ENCODE results near the gene PDE4D. TPM values are rescaled to one million over a fixed set of nuclear protein-coding genes. Genes with fewer than 3 reads are reported as not detected.

The PDE4D gene
- total and polyA plus RNA-seq, 2 of the 4 experiments (the other 2 are of a cell fraction): 1.4 to 7.9 TPM

DNA sequence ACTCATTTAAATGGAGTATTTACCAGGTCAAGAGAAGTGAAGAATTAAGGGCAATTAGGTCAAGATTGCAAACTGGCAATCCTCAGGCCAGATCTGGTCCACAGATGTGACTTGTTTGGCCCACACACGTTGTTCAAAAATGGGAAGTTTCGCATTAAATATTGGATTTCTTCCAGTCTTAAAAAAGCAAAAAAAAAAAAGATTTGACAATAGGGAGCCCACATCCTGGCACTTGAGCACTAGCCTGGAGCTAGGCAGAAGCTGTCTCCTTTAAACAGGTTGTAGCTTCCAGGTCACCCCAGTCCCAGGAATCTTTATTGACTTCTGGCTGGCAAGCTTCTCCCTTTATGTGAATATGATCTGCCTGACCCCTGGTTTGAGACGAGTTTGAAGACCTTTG, 790.2 kb downstream of the PDE4D start:
- Histone ChIP-seq H3K14ac (replicated peaks; ENCODE audit: low read depth, low read length) (no peak overlapping the region), H4K91ac (ENCODE audit: insufficient read depth, low read depth, low read length) (no peak overlapping the region), H3K9me1 (ENCODE audit: insufficient read depth, low read length) (peaks cover 2% of the 10 kb centered on the region; the same call in 1 of the 2 replicates), H2BK20ac (ENCODE audit: low read depth, low read length) (no peak overlapping the region), H2AFZ (replicated peaks; ENCODE audit: low read length, poor library complexity) (no peak overlapping the region), H3K4ac (ENCODE audit: low read depth, low read length) (no peak overlapping the region), H2BK15ac (ENCODE audit: low read depth, low read length) (no peak overlapping the region), H3K27me3 (ENCODE audit: control insufficient read depth, insufficient read depth, low read length) (no peaks in the 10 kb centered on the region), H2AK9ac (replicated peaks; ENCODE audit: low read depth, low read length, poor library complexity) (no peak overlapping the region), H3K36me3 (ENCODE audit: control insufficient read depth, insufficient read depth, low read length) (no peaks in the 10 kb centered on the region), H2BK120ac (ENCODE audit: low read depth, low read length) (0 out of 2 replicates have a peak overlapping the region, but pooled peaks have one; percentile 19), H3K23ac (ENCODE audit: low read depth, low read length) (no peak overlapping the region), H3K4me1 (ENCODE audit: control insufficient read depth, insufficient read depth, low read length) (peaks cover 8% of the 10 kb centered on the region), H4K20me1 (ENCODE audit: insufficient read depth, low read length) (no peaks in the 10 kb centered on the region), H4K5ac (ENCODE audit: low read depth, low read length) (no peak overlapping the region), H3K4me3 (ENCODE audit: insufficient read depth, low read depth, low read length) (no peak overlapping the region), H3K18ac (ENCODE audit: low read depth, low read length) (no peak overlapping the region), H3K9ac (ENCODE audit: low read depth, low read length) (no peak overlapping the region), H3K27ac (ENCODE audit: insufficient read depth, low read length) (no peak overlapping the region), H3K79me1 (ENCODE audit: low read depth in 1 of 2, low read length in 2 of 2) (no peaks in the 10 kb centered on the region), H2AK5ac (ENCODE audit: low read depth, low read length) (no peak overlapping the region), H2BK5ac (ENCODE audit: low read depth, low read length, poor library complexity, severe bottlenecking) (no peak overlapping the region), H3K56ac (ENCODE audit: extremely low read depth, insufficient read depth, low read length) (no peak overlapping the region), H3K9me3 (ENCODE audit: control insufficient read depth, insufficient read depth, low read length) (no peaks in the 10 kb centered on the region), H3K4me2 (ENCODE audit: low read depth, low read length) (no peak overlapping the region), H4K8ac (ENCODE audit: low read depth in 2 of 2, low read length in 2 of 2) (no peak overlapping the region)
- BruUV-seq (replicated peaks): no TSS peak
- intact Hi-C loops (cut with micrococcal nuclease): no loop called here
- TF ChIP-seq RAD21 (IDR thresholded peaks at IDR 0.05; ENCODE audit: low read length): no peak
- TF ChIP-seq RFX5 (IDR thresholded peaks at IDR 0.05; ENCODE audit: low read depth, low read length): no peak
- no peak for TF ChIP-seq MAFK (IDR thresholded peaks at IDR 0.05; ENCODE audit: low read depth, low read length)
- no peak for TF ChIP-seq FOS (IDR thresholded peaks at IDR 0.05; ENCODE audit: low read depth, low read length)
- no peak for TF ChIP-seq BHLHE40 (IDR thresholded peaks at IDR 0.05; ENCODE audit: low read depth, low read length)
- no peak for TF ChIP-seq SMC3 (IDR thresholded peaks at IDR 0.05; ENCODE audit: low read depth, low read length)
- no peak for TF ChIP-seq MAZ (IDR thresholded peaks at IDR 0.05; ENCODE audit: borderline replicate concordance, low read depth, low read length)
- no peak for TF ChIP-seq CHD1 (IDR thresholded peaks at IDR 0.05; ENCODE audit: low read depth, low read length)
- TF ChIP-seq, protein P1, sequence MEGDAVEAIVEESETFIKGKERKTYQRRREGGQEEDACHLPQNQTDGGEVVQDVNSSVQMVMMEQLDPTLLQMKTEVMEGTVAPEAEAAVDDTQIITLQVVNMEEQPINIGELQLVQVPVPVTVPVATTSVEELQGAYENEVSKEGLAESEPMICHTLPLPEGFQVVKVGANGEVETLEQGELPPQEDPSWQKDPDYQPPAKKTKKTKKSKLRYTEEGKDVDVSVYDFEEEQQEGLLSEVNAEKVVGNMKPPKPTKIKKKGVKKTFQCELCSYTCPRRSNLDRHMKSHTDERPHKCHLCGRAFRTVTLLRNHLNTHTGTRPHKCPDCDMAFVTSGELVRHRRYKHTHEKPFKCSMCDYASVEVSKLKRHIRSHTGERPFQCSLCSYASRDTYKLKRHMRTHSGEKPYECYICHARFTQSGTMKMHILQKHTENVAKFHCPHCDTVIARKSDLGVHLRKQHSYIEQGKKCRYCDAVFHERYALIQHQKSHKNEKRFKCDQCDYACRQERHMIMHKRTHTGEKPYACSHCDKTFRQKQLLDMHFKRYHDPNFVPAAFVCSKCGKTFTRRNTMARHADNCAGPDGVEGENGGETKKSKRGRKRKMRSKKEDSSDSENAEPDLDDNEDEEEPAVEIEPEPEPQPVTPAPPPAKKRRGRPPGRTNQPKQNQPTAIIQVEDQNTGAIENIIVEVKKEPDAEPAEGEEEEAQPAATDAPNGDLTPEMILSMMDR (conservative IDR thresholded peaks at IDR 0.05; ENCODE audit: low read depth, low read length): no peak
- TF ChIP-seq CEBPB (IDR thresholded peaks at IDR 0.05; ENCODE audit: low read depth, low read length): no peak
- TF ChIP-seq POLR2A (IDR thresholded peaks at IDR 0.05; ENCODE audit: low read depth, low read length): no peak
- TF ChIP-seq, protein P2, sequence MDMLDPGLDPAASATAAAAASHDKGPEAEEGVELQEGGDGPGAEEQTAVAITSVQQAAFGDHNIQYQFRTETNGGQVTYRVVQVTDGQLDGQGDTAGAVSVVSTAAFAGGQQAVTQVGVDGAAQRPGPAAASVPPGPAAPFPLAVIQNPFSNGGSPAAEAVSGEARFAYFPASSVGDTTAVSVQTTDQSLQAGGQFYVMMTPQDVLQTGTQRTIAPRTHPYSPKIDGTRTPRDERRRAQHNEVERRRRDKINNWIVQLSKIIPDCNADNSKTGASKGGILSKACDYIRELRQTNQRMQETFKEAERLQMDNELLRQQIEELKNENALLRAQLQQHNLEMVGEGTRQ (IDR thresholded peaks at IDR 0.05; ENCODE audit: low read depth, low read length): no peak
- TF ChIP-seq MXI1 (IDR thresholded peaks at IDR 0.05; ENCODE audit: borderline replicate concordance, low read depth, low read length): no peak
- no peak for TF ChIP-seq RCOR1 (IDR thresholded peaks at IDR 0.05; ENCODE audit: insufficient replicate concordance, low read length)
- TF ChIP-seq NFE2L2 (IDR thresholded peaks at IDR 0.05; ENCODE audit: low read depth, low read length): no peak
- TF ChIP-seq, protein P3, sequence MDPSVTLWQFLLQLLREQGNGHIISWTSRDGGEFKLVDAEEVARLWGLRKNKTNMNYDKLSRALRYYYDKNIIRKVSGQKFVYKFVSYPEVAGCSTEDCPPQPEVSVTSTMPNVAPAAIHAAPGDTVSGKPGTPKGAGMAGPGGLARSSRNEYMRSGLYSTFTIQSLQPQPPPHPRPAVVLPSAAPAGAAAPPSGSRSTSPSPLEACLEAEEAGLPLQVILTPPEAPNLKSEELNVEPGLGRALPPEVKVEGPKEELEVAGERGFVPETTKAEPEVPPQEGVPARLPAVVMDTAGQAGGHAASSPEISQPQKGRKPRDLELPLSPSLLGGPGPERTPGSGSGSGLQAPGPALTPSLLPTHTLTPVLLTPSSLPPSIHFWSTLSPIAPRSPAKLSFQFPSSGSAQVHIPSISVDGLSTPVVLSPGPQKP (IDR thresholded peaks at IDR 0.05; ENCODE audit: borderline replicate concordance, low read depth, low read length): no peak
- dilution Hi-C loops (cut with HindIII; ENCODE audit: low sequenced_read_pairs, unreplicated experiment): no loop called here
- in situ Hi-C loops (cut with MboI; ENCODE audit: low sequenced_read_pairs): no loop called here
- ChIA-PET CTCF (no interaction called here), POLR2A (ENCODE audit: unreplicated experiment) (no interaction called here)
- 80% methylated on average over 2 of the region's 3 CpGs; no CpG with 5 or more reads in 1 of the 2 experiments for WGBS, 2 experiments (ENCODE audit: extremely low coverage in 2 of 2, insufficient read length in 1 of 2)
- DNase-seq: no peak
- ATAC-seq (ENCODE audit: low read depth): no peak

Data from IMR-90 (cell line).